Activated CD4-positive, alpha-beta T cell treated with anti-CD3 and anti-CD28 coated beads for 36 hours (primary cell): ENCODE results near the gene DNAH7. TPM values are rescaled to one million over a fixed set of nuclear protein-coding genes. Genes with fewer than 3 reads are reported as not detected.
"Not testable (repeated sequence)": the region's sequence is repeated elsewhere in the genome, so short reads cannot be mapped to it uniquely, and the experiment has no call there.

Experiments used
- ATAC-seq: fragments of 200-7000 bp; cut with Tn5 transposase; one replicate; pipeline ENCODE4 v1.10.0; 2021; ENCODE audit warnings: mild to moderate bottlenecking, moderate library complexity
- CTCF ChIA-PET: fragments of 350-600 bp; sonication (Branson Sonifier 250); formaldehyde crosslinking; loops from one replicate; lab custom pipeline; 2021; ENCODE audit warnings: antibody characterized with exemption; lab: Charles Lee
- POLR2A ChIA-PET: fragments of 350-600 bp; sonication (Branson Sonifier 250); formaldehyde crosslinking; loops from one replicate; lab custom pipeline; 2021; ENCODE audit warnings: antibody characterized with exemption, inconsistent platforms; lab: Charles Lee
- DNase-seq: peaks from one replicate; pipeline ENCODE4 v3.0.0-alpha.2; 2020
- H3K27ac Mint-ChIP-seq: one replicate; pipeline ENCODE4 v1.8.0; 2021; ENCODE audit warnings: mixed read lengths
- H3K27me3 Mint-ChIP-seq: one replicate; pipeline ENCODE4 v1.8.0; 2021; ENCODE audit warnings: mixed read lengths
- H3K36me3 Mint-ChIP-seq: one replicate; pipeline ENCODE4 v1.8.0; 2021; ENCODE audit warnings: low read depth, mixed read lengths
- H3K4me1 Mint-ChIP-seq: one replicate; pipeline ENCODE4 v1.8.0; 2021; ENCODE audit warnings: mixed read lengths
- H3K4me3 Mint-ChIP-seq: one replicate; pipeline ENCODE4 v1.8.0; 2021; ENCODE audit warnings: mild to moderate bottlenecking, moderate library complexity, mixed read lengths
- H3K9me3 Mint-ChIP-seq: one replicate; pipeline ENCODE4 v1.8.0; 2021; ENCODE audit warnings: low read depth, mixed read lengths
- intact Hi-C, 2 experiments: fragments of 100-400 bp; cut with DNase I in 1 of 2; cut with micrococcal nuclease in 1 of 2; formaldehyde crosslinking; loops; one replicate each; pipeline versions ENCODE4 v1.14.2 to v1.15.1; 2022 to 2024; cut with DNase I, micrococcal nuclease
- total RNA-seq, 2 experiments: library from RNA; stranded (reverse); gene quantifications; one replicate each; pipeline ENCODE4 v1.2.3, GENCODE V29; 2021

The DNAH7 gene
- total RNA-seq, 2 experiments from 2014 or later: not detected

DNA sequence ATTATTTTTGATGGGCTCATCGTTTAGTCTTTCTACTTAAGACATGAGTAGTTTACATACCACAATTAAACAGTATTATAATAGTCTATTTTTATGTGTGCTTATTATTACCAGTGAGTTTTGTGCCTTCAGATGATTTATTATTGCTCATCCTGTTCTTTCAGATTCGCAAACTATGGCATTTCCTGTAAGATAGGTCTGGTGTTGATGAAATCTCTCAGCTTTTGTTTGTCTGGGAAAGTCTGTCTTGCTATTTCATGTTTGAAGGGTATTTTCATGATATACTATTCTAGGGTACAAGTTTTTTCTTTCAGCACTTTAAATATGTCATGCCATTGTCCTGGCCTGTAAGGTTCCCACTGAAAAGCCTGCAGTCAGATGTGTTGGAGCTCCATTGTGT lies 101.3 kb downstream of the DNAH7 start:
- no peaks in the 10 kb centered on the region for H3K36me3 Mint-ChIP-seq
- POLR2A ChIA-PET: no interaction called here
- no peak for DNase-seq
- no peak overlapping the region for H3K27ac Mint-ChIP-seq
- CTCF ChIA-PET: no interaction called here
- intact Hi-C loops: no loop called here
- peaks cover 7% of the 10 kb centered on the region for H3K27me3 Mint-ChIP-seq
- no peak overlapping the region for H3K4me3 Mint-ChIP-seq
- H3K9me3 Mint-ChIP-seq: no peaks in the 10 kb centered on the region
- no peak for ATAC-seq
- H3K4me1 Mint-ChIP-seq: no peaks in the 10 kb centered on the region

GRCh38 chr2:195961873-195962272 lies 106.8 kb downstream of the DNAH7 start:
- Mint-ChIP-seq H3K27me3 (peaks cover 5% of the 10 kb centered on the region), H3K9me3 (no peaks in the 10 kb centered on the region), H3K36me3 (no peaks in the 10 kb centered on the region), H3K27ac (no peak overlapping the region), H3K4me1 (no peaks in the 10 kb centered on the region), H3K4me3 (no peak overlapping the region)
- ChIA-PET POLR2A (no interaction called here), CTCF (no interaction called here)
- ATAC-seq: no peak
- intact Hi-C loops: no loop called here
- no peak for DNase-seq

GRCh38 chr2:195959341-195959740 lies 109.3 kb downstream of the DNAH7 start:
- ChIA-PET CTCF (interaction anchor here (1.3 kb wide), 1 partner anchor 18 kb away, joined by 5 read pairs; no protein-coding TSS in a partner anchor), POLR2A (no interaction called here)
- Mint-ChIP-seq H3K9me3 (no peaks in the 10 kb centered on the region), H3K36me3 (no peaks in the 10 kb centered on the region), H3K4me1 (no peaks in the 10 kb centered on the region), H3K27me3 (peaks cover 2% of the 10 kb centered on the region), H3K4me3 (no peak overlapping the region), H3K27ac (no peak overlapping the region)
- intact Hi-C loops: no loop called here
- ATAC-seq (no peak), DNase-seq (no peak)

DNA sequence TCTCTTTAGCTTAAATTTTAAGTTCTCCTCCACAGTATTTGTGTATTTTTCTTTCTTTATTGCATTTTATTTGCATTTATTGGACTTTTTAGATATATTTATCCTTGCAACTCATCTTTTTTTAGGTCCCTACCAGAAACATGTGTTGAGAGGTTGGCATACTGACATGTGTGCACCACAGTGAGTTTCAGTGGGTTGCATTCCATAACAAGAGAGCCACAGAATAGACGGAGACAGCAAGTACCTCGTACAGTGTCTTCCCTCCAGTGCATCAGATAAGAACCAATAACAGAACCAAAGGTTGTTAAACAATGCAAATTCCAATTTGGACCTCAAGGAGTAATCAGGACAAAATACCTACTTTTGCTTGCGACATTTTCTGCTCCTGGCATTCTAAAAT lies 111.9 kb downstream of the DNAH7 start:
- Mint-ChIP-seq H3K36me3 (no peaks in the 10 kb centered on the region), H3K9me3 (peaks cover 7% of the 10 kb centered on the region), H3K27me3 (peaks cover 2% of the 10 kb centered on the region), H3K4me1 (no peaks in the 10 kb centered on the region), H3K4me3 (no peak overlapping the region), H3K27ac (no peak overlapping the region)
- POLR2A ChIA-PET: interaction anchor here (0.7 kb wide), 1 partner anchor 764 kb away, joined by 3 read pairs; no protein-coding TSS in a partner anchor
- CTCF ChIA-PET: interaction anchor here (0.5 to 0.6 kb wide), 3 partner anchors 110 to 225 kb away, joined by 3 read pairs; no protein-coding TSS in a partner anchor
- DNase-seq (no peak), ATAC-seq (no peak)
- intact Hi-C loops: no loop called here

DNA sequence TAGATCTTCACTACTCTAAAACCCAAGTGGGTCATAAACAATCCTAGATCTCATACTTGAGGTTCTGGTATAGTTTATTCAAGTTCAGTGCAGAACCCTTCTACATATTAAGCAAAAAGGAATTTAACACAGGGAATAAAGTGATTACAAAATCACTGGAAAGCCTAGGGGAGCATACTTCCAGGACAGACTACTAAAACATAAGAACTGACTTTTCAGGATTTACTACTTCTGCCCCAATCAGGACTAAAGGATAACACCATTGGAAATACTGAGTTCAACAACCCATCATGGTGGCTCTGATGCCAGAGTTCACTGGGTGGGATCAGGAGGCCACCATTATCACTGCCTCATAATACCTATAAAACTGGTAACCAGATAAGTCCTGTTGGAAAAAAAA lies 123.6 kb downstream of the DNAH7 start:
- Mint-ChIP-seq H3K9me3 (peaks cover 5% of the 10 kb centered on the region), H3K4me1 (no peaks in the 10 kb centered on the region), H3K27ac (no peak overlapping the region), H3K27me3 (no peaks in the 10 kb centered on the region), H3K4me3 (no peak overlapping the region), H3K36me3 (no peaks in the 10 kb centered on the region)
- ChIA-PET POLR2A (no interaction called here), CTCF (no interaction called here)
- ATAC-seq: no peak
- intact Hi-C loops: no loop called here
- no peak for DNase-seq

DNA sequence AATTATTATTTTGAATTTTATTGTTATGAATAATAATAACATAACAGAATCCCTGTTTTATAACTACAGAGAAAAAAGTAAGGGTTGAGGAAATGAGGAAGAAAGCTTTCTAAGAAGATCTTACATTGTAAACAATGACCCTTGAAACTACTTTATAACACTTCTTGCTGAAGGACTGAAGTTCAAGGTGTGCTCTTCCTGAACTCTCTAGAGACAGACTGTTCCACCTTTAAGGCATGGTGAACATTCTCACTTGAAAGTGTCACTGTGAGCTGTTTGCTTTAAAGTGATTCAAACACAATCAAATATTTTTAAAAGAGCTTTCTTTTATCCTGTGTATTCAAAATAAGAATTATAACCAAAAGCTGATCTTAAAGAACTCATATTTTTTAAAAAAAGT lies 131.5 kb downstream of the DNAH7 start:
- peaks cover 2% of the 10 kb centered on the region for H3K27me3 Mint-ChIP-seq

DNA sequence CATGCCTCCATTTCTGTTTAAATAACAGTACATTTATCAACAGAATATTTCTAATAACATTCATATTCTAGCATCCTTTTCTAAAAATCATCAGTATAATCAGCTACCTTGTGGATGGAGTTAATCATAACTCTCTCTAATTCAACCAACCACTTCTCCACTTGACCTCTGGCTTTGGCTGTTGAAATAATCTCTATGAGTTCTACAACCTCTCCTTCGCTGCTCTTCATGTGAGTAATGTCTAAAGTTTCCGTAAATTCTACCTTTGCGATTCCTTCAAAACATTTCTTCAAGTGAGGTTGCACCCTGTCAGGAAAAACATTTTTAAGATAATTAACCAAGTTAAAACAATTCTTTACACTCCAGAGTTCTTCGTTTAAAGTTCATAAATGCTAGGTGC lies 134.2 kb downstream of the DNAH7 start:
- H3K27me3 Mint-ChIP-seq: peaks cover 5% of the 10 kb centered on the region
- POLR2A ChIA-PET: no interaction called here
- CTCF ChIA-PET: no interaction called here
- DNase-seq: no peak
- no peaks in the 10 kb centered on the region for H3K36me3 Mint-ChIP-seq
- no peak overlapping the region for H3K27ac Mint-ChIP-seq
- ATAC-seq: no peak
- no peaks in the 10 kb centered on the region for H3K4me1 Mint-ChIP-seq
- intact Hi-C loops: loop anchor here in 1 of 2 experiments (2.0 to 10.0 kb wide), 2 partner anchors 270 to 1770 kb away; no protein-coding TSS in a partner anchor
- no peaks in the 10 kb centered on the region for H3K9me3 Mint-ChIP-seq
- no peak overlapping the region for H3K4me3 Mint-ChIP-seq

More for the DNA sequence above, 131.5 kb downstream of the DNAH7 start:
- Mint-ChIP-seq H3K9me3 (peaks cover 4% of the 10 kb centered on the region), H3K4me3 (no peak overlapping the region), H3K4me1 (no peaks in the 10 kb centered on the region), H3K36me3 (no peaks in the 10 kb centered on the region), H3K27ac (no peak overlapping the region)
- ATAC-seq (no peak), DNase-seq (no peak)
- ChIA-PET POLR2A (no interaction called here), CTCF (interaction anchor here (1.0 to 1.1 kb wide), 2 partner anchors 111 to 271 kb away, joined by 3 to 5 read pairs; no protein-coding TSS in a partner anchor)
- intact Hi-C loops: loop anchor here (5.0 to 10.0 kb wide), 2 partner anchors 275 to 1772 kb away; no protein-coding TSS in a partner anchor

DNA sequence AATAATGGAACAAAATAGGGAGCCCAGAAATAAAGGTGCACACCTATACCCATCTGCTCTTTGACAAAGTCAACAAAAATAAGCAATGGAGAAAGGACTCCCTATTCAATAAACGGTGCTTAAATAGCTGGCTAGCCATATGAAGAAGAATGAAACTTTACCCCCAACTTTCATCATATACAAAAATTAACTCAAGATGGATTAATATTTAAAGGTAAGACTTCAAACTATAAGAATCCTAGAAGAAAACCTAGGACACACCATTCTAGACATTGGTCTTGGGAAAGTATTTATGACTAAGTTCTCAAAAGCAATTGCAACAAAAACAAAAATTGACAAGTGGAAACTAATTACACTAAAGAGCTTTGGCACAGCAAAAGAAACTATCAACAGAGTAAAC lies 139.1 kb downstream of the DNAH7 start:
- ATAC-seq (no peak), DNase-seq (no peak)
- CTCF ChIA-PET: no interaction called here
- intact Hi-C loops: no loop called here
- H3K4me1 Mint-ChIP-seq: no peaks in the 10 kb centered on the region
- H3K27me3 Mint-ChIP-seq: peaks cover 7% of the 10 kb centered on the region
- POLR2A ChIA-PET: no interaction called here
- H3K9me3 Mint-ChIP-seq: no peaks in the 10 kb centered on the region
- no peak overlapping the region for H3K27ac Mint-ChIP-seq
- no peaks in the 10 kb centered on the region for H3K36me3 Mint-ChIP-seq
- no peak overlapping the region for H3K4me3 Mint-ChIP-seq

- no peak for DNase-seq
- CTCF ChIA-PET: interaction anchor here (2.1 kb wide), 1 partner anchor 142 kb away, joined by 5 read pairs; no protein-coding TSS in a partner anchor
- no peaks in the 10 kb centered on the region for H3K9me3 Mint-ChIP-seq
- ATAC-seq: no peak
- peaks cover 2% of the 10 kb centered on the region for H3K27me3 Mint-ChIP-seq
- intact Hi-C loops: no loop called here
- H3K4me1 Mint-ChIP-seq: peaks cover 6% of the 10 kb centered on the region
- H3K27ac Mint-ChIP-seq: no peak overlapping the region
- H3K36me3 Mint-ChIP-seq: no peaks in the 10 kb centered on the region
- POLR2A ChIA-PET: no interaction called here
- no peak overlapping the region for H3K4me3 Mint-ChIP-seq
Observed at GRCh38 chr2:195925120-195925519, 143.5 kb downstream of the DNAH7 start.

DNA sequence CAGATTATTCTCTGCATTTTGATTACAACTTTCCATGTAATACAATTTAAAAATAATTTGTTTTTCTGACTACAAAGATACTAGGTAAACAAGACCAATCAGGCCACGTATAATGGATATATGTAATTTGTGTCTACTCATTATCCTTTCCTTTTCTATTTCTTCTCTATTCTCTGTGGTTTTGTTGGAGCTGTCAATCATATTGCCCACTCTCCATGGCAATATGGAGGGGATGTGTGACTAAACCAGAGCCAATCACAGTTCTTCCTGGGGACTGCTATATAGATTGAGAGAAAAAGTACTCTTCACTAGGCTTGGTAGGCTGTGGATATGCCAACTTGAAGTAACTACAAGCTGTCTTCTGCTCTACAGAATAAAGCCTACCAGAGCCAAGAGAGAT lies 144.7 kb downstream of the DNAH7 start:
- Mint-ChIP-seq H3K4me3 (no peak overlapping the region), H3K36me3 (no peaks in the 10 kb centered on the region), H3K4me1 (peaks cover 6% of the 10 kb centered on the region), H3K27me3 (peaks cover 2% of the 10 kb centered on the region), H3K9me3 (no peaks in the 10 kb centered on the region), H3K27ac (no peak overlapping the region)
- DNase-seq: no peak
- ATAC-seq: no peak
- intact Hi-C loops: loop anchor here in 1 of 2 experiments (5.0 kb wide), 1 partner anchor 368 kb away; no protein-coding TSS in a partner anchor
- CTCF ChIA-PET: interaction anchor here (2.1 kb wide), 1 partner anchor 144 kb away, joined by 5 read pairs; no protein-coding TSS in a partner anchor
- POLR2A ChIA-PET: no interaction called here

DNA sequence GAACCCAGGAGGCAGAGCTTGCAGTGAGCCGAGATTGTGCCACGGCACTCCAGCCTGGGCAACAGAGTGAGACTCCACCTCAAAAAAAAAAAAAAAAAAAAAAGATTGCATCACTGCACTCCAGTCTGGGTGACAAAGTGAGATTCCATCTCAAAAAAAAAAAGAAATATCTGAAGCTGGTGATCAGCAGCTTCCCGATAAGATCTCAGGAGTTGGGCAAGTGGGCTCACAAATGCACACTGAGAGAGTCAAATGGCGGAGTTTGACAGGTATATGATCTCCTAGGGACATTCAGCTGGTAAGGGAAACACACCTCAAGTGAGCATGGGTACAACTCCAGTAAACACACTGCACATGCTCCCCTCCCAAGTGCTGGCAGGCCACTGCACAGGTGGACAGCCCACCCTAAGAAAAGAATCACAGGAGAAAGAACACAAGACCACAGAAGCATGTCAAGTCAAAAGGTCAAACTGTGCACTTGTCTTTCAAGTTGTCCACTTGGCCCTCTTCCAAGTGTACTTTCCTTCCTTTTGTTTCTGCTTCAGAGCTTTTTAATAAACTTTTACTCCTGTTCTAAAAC lies 151.5 kb downstream of the DNAH7 start:
- H3K36me3 Mint-ChIP-seq, H3K4me1 Mint-ChIP-seq, intact Hi-C loops, H3K27ac Mint-ChIP-seq, H3K4me3 Mint-ChIP-seq, H3K9me3 Mint-ChIP-seq, CTCF ChIA-PET, H3K27me3 Mint-ChIP-seq, DNase-seq, POLR2A ChIA-PET, ATAC-seq: not testable (repeated sequence)

- Mint-ChIP-seq H3K27me3 (no peaks in the 10 kb centered on the region), H3K27ac (no peak overlapping the region), H3K4me1 (no peaks in the 10 kb centered on the region), H3K36me3 (no peaks in the 10 kb centered on the region), H3K4me3 (no peak overlapping the region), H3K9me3 (no peaks in the 10 kb centered on the region)
- CTCF ChIA-PET: interaction anchor here (0.7 kb wide), 1 partner anchor 11 kb away, joined by 3 read pairs; no protein-coding TSS in a partner anchor
- DNase-seq (no peak), ATAC-seq (no peak)
- POLR2A ChIA-PET: no interaction called here
- intact Hi-C loops: no loop called here
Observed at GRCh38 chr2:195912079-195912478, 156.6 kb downstream of the DNAH7 start.
